H1 (cell line): Measurements from ENCODE around the gene TNNI2. TPM values are rescaled to one million over a fixed set of nuclear protein-coding genes. Genes with fewer than 3 reads are reported as not detected.

Experiments
- CTCF ChIA-PET: fragments of 300-600 bp; sonication (Branson Sonifier 250); formaldehyde crosslinking; loops from one replicate; lab custom pipeline; 2021; ENCODE audit not compliant: partially characterized antibody; lab: Charles Lee
- POLR2A ChIA-PET: fragments of 300-600 bp; sonication (Branson Sonifier 250); formaldehyde crosslinking; loops from one replicate; lab custom pipeline; 2021; ENCODE audit warnings: inconsistent platforms; ENCODE audit not compliant: partially characterized antibody; lab: Charles Lee
- DNase-seq, 2 experiments: peaks; one replicate each; pipeline versions ENCODE4 v3.0.0 to v3.0.0-alpha.2; 2010 to 2022; ENCODE audit warnings: low spot score in 2 of 2, low read depth in 1 of 2, mixed read lengths in 1 of 2
- FAIRE-seq: peaks from 2 replicates; lab custom pipeline; 2011; peaks lifted over from hg19 to GRCh38; lab: Jason Lieb, UNC
- H2AFZ ChIP-seq: 2 replicates; pipeline ENCODE4 v1.8.1; 2012; ENCODE audit warnings: low read length, inconsistent platforms
- H2AK5ac ChIP-seq: 2 replicates; pipeline ENCODE4 v1.6.1; 2013; ENCODE audit warnings: low read depth, low read length
- H2BK120ac ChIP-seq: replicated peaks from 2 replicates; pipeline ENCODE3; 2013; ENCODE audit warnings: low read depth, low read length, inconsistent platforms
- H2BK12ac ChIP-seq: 2 replicates; pipeline ENCODE4 v1.6.1; 2013; ENCODE audit warnings: low read depth, low read length
- H2BK15ac ChIP-seq: 2 replicates; pipeline ENCODE4 v1.6.1; 2013; ENCODE audit warnings: low read length
- H2BK20ac ChIP-seq: 2 replicates; pipeline ENCODE4 v1.6.1; 2013; ENCODE audit warnings: low read length
- H2BK5ac ChIP-seq: 2 replicates; pipeline ENCODE4 v1.6.1; 2013; ENCODE audit warnings: low read depth, low read length
- H3K14ac ChIP-seq: 2 replicates; pipeline ENCODE4 v1.6.1; 2013; ENCODE audit warnings: inconsistent platforms; ENCODE audit not compliant: insufficient read length
- H3K18ac ChIP-seq: 2 replicates; pipeline ENCODE4 v1.6.1; 2013; ENCODE audit warnings: low read length; ENCODE audit errors: extremely low read depth
- H3K23ac ChIP-seq: 2 replicates; pipeline ENCODE4 v1.6.1; 2013; ENCODE audit warnings: inconsistent platforms; ENCODE audit not compliant: insufficient read length
- H3K23me2 ChIP-seq: 2 replicates; pipeline ENCODE4 v1.6.1; 2013; ENCODE audit warnings: low read depth, low read length
- H3K27ac ChIP-seq: 2 replicates; pipeline ENCODE4 v1.6.1; 2011; ENCODE audit warnings: low read depth, low read length, inconsistent platforms
- H3K27me3 ChIP-seq, 4 experiments: replicated peaks in 1 of 4; 1 replicate in 1 of 4; 2 replicates in 3 of 4; pipeline versions ENCODE4 v1.6.1 to v1.8.1; 2011 to 2013; ENCODE audit warnings: low read length in 3 of 4, mild to moderate bottlenecking in 3 of 4, inconsistent platforms in 2 of 4, mixed read lengths in 2 of 4, moderate library complexity in 1 of 4; ENCODE audit not compliant: control insufficient read depth in 3 of 4, insufficient read depth in 3 of 4; ENCODE audit errors: extremely low read depth in 1 of 4
- H3K36me3 ChIP-seq, 4 experiments: 2 replicates each; pipeline versions ENCODE4 v1.6.1 to v1.8.1; 2011 to 2013; ENCODE audit warnings: mild to moderate bottlenecking in 4 of 4, low read length in 3 of 4, moderate library complexity in 2 of 4, control low read depth in 1 of 4, inconsistent platforms in 1 of 4; ENCODE audit not compliant: insufficient read depth in 4 of 4, control insufficient read depth in 2 of 4
- H3K4ac ChIP-seq: replicated peaks from 2 replicates; pipeline ENCODE3; 2013; ENCODE audit warnings: low read length, low read depth, mixed read lengths, inconsistent platforms; ENCODE audit not compliant: insufficient read length
- H3K4me1 ChIP-seq, 4 experiments: replicated peaks in 1 of 4; 1 replicate in 1 of 4; 2 replicates in 3 of 4; pipeline versions ENCODE4 v1.6.1 to v1.8.1; 2011 to 2013; ENCODE audit warnings: low read length in 3 of 4, inconsistent platforms in 2 of 4, mixed read lengths in 1 of 4; ENCODE audit not compliant: insufficient read depth in 4 of 4, control insufficient read depth in 3 of 4
- H3K4me2 ChIP-seq, 2 experiments: 2 replicates each; pipeline versions ENCODE4 v1.6.1 to v1.8.1; 2011 to 2013; ENCODE audit warnings: low read depth in 2 of 2, low read length in 2 of 2, control low read depth in 1 of 2, inconsistent platforms in 1 of 2, mild to moderate bottlenecking in 1 of 2; ENCODE audit not compliant: insufficient read depth in 1 of 2
- H3K4me3 ChIP-seq, 4 experiments: fragments of 200-600, 300-600 bp in 1 of 4; sonication (generic), shearing (Covaris generic), sonication (Bioruptor Twin) in 1 of 4; 2 replicates each; pipeline versions ENCODE4 v1.5.1 to v1.8.1; 2011 to 2016; ENCODE audit warnings: low read length in 4 of 4, low read depth in 3 of 4, control low read depth in 2 of 4, inconsistent platforms in 2 of 4, mild to moderate bottlenecking in 2 of 4, mixed read lengths in 1 of 4, moderate library complexity in 1 of 4; ENCODE audit not compliant: insufficient read depth in 2 of 4; ENCODE audit errors: extremely low read depth in 1 of 4
- H3K56ac ChIP-seq: replicated peaks from 2 replicates; pipeline ENCODE3; 2013; ENCODE audit warnings: low read depth, mild to moderate bottlenecking, mixed read lengths, low read length, inconsistent platforms; ENCODE audit not compliant: insufficient read length
- H3K79me1 ChIP-seq: 2 replicates; pipeline ENCODE4 v1.6.1; 2013; ENCODE audit warnings: low read depth, low read length, control low read depth
- H3K79me2 ChIP-seq, 2 experiments: 2 replicates each; pipeline versions ENCODE4 v1.6.1 to v1.8.1; 2012 to 2013; ENCODE audit warnings: low read length in 2 of 2, mild to moderate bottlenecking in 2 of 2, inconsistent platforms in 1 of 2; ENCODE audit not compliant: insufficient read depth in 2 of 2, control insufficient read depth in 1 of 2
- H3K9ac ChIP-seq, 4 experiments: replicated peaks in 1 of 4; 1 replicate in 1 of 4; 2 replicates in 3 of 4; pipeline versions ENCODE4 v1.6.1 to v1.8.1; 2011 to 2013; ENCODE audit warnings: low read depth in 3 of 4, low read length in 3 of 4, control low read depth in 2 of 4, mild to moderate bottlenecking in 2 of 4, moderate library complexity in 2 of 4, inconsistent platforms in 1 of 4; ENCODE audit errors: extremely low read depth in 1 of 4
- H3K9me3 ChIP-seq, 2 experiments: 2 replicates each; pipeline versions ENCODE4 v1.6.1 to v1.8.1; 2012 to 2013; ENCODE audit warnings: mild to moderate bottlenecking in 2 of 2, moderate library complexity in 2 of 2, control low read depth in 1 of 2, inconsistent platforms in 1 of 2, low read depth in 1 of 2, low read length in 1 of 2, mixed read lengths in 1 of 2; ENCODE audit not compliant: insufficient read depth in 2 of 2
- H4K20me1 ChIP-seq, 2 experiments: replicated peaks in 1 of 2; 2 replicates each; pipeline versions ENCODE3 to v1.8.1; 2011 to 2013; ENCODE audit warnings: inconsistent platforms in 2 of 2, low read length in 2 of 2, mild to moderate bottlenecking in 1 of 2; ENCODE audit not compliant: insufficient read depth in 2 of 2, control insufficient read depth in 1 of 2
- H4K5ac ChIP-seq: 2 replicates; pipeline ENCODE4 v1.6.1; 2013; ENCODE audit warnings: low read length, low read depth, mixed read lengths, inconsistent platforms; ENCODE audit not compliant: insufficient read length
- H4K8ac ChIP-seq: 2 replicates; pipeline ENCODE4 v1.8.0; 2013; ENCODE audit warnings: mild to moderate bottlenecking, moderate library complexity, low read length, inconsistent platforms; ENCODE audit not compliant: insufficient read depth; ENCODE audit errors: extremely low read depth
- H4K91ac ChIP-seq: replicated peaks from 2 replicates; pipeline ENCODE3; 2013; ENCODE audit warnings: low read length, mixed read lengths, inconsistent platforms; ENCODE audit not compliant: insufficient read length
- SUZ12 ChIP-seq: fragments of 200-600 bp; sonication (generic); IDR thresholded peaks from 2 replicates; pipeline ENCODE4 v1.6.1; 2012; ENCODE audit warnings: mild to moderate bottlenecking, inconsistent platforms, low read length, moderate library complexity, mixed read lengths
- WGBS, 2 experiments: shearing (Covaris generic) in 1 of 2; methylation state at CpG; one replicate each; pipeline versions ENCODE4 v1.1.6 to v1.1.7; 2013 to 2015; ENCODE audit warnings: low lambda C conversion rate in 2 of 2, mixed read lengths in 2 of 2, inconsistent platforms in 1 of 2, low coverage in 1 of 2, missing lambda C conversion rate in 1 of 2; ENCODE audit not compliant: insufficient replicate concordance in 2 of 2, insufficient coverage in 1 of 2, insufficient read length in 1 of 2; ENCODE audit errors: extremely low coverage in 1 of 2, missing lambda C conversion rate in 1 of 2; 5-methylcytosine and 5-hydroxymethylcytosine counted together
- polyA plus RNA-seq, 7 experiments: library from polyadenylated mRNA; depleted of rRNA in 3 of 7; stranded (reverse) in 5 of 7; unstranded in 2 of 7; fragments of >200 nt in 5 of 7; fragments of 200-250 nt in 2 of 7; gene quantifications; 1 replicate in 5 of 7; 2 replicates in 1 of 7; 4 replicates in 1 of 7; pipeline versions ENCODE4 v1.2.1 to v1.2.3, GENCODE V29; 2011 to 2013; ENCODE audit warnings: missing spikeins in 2 of 7, mixed read lengths in 2 of 7
- total RNA-seq: library from RNA; stranded (reverse); fragmentation: NEBNext Ultra II Directional; extraction: Animal tissue kit (Norgen Biotek cat#: 25700); gene quantifications from 2 replicates; pipeline ENCODE4 v1.2.1, GENCODE V29; 2021

The TNNI2 gene
- total and polyA plus RNA-seq, 2 of the 8 experiments (the other 6 are each of a cell fraction or from before 2014, with no cell fraction given): not detected

GRCh38 chr11:1803246-1803645 is 35.5 kb upstream of the TNNI2 start:
- H3K79me2 ChIP-seq: no peaks in the 10 kb centered on the region
- H3K23me2 ChIP-seq: no peaks in the 10 kb centered on the region
- H2BK20ac ChIP-seq: no peak overlapping the region
- H4K91ac ChIP-seq: no peak overlapping the region
- no peak for TF ChIP-seq SUZ12
- no peak overlapping the region for H3K27ac ChIP-seq
- no peak overlapping the region for H3K9ac ChIP-seq
- no peak overlapping the region for H4K8ac ChIP-seq
- no peak overlapping the region for H3K14ac ChIP-seq
- no peak overlapping the region for H4K5ac ChIP-seq
- WGBS, 2 experiments: 94% methylated on average over 14 of the region's 20 CpGs; no CpG with 5 or more reads in 1 of the 2 experiments
- CTCF ChIA-PET: interaction anchor here (0.6 to 6.8 kb wide), 7 partner anchors 22 to 361 kb away, joined by 3 to 38 read pairs (median 5); no protein-coding TSS in a partner anchor
- no peak for FAIRE-seq
- no peak overlapping the region for H2BK120ac ChIP-seq
- peaks cover 0 to 2% (median 1%) of the 10 kb centered on the region in 4 experiments; a peak in 3 of 7 replicates for H3K27me3 ChIP-seq
- H3K4me2 ChIP-seq: no peak overlapping the region
- no peak overlapping the region for H3K4me3 ChIP-seq
- H2BK5ac ChIP-seq: no peak overlapping the region
- no peak overlapping the region for H2BK12ac ChIP-seq
- H2BK15ac ChIP-seq: no peak overlapping the region
- POLR2A ChIA-PET: no interaction called here
- no peaks in the 10 kb centered on the region for H3K36me3 ChIP-seq
- no peak overlapping the region for H3K4ac ChIP-seq
- no peaks in the 10 kb centered on the region for H3K79me1 ChIP-seq
- no peaks in the 10 kb centered on the region; a peak in 1 of 4 replicates for H3K9me3 ChIP-seq
- H2AK5ac ChIP-seq: no peak overlapping the region
- H3K4me1 ChIP-seq: 0 out of 7 replicates have a peak, but pooled peaks cover 0 to 3% (median 0%) of the 10 kb centered on the region in 4 experiments
- H4K20me1 ChIP-seq: no peaks in the 10 kb centered on the region
- no peak overlapping the region for H3K23ac ChIP-seq
- no peak overlapping the region for H3K56ac ChIP-seq
- no peak overlapping the region for H3K18ac ChIP-seq
- H2AFZ ChIP-seq: no peak overlapping the region
- DNase-seq: no peak
